Activated B cell treated with CpG ODN at 0.5 μM for 24 hours (primary cell): ENCODE measurements around the gene SERPINB11. TPM values are rescaled to one million over a fixed set of nuclear protein-coding genes. Genes with fewer than 3 reads are reported as not detected.

Experiments
- ATAC-seq: fragments of 200-7000 bp; cut with Tn5 transposase; one replicate; pipeline ENCODE4 v1.10.0; 2021; ENCODE audit warnings: low read depth, mild to moderate bottlenecking, moderate library complexity
- CTCF ChIA-PET: fragments of 350-600 bp; sonication (Branson Sonifier 250); formaldehyde crosslinking; loops from one replicate; lab custom pipeline; 2021; ENCODE audit warnings: antibody characterized with exemption; lab: Charles Lee
- POLR2A ChIA-PET: fragments of 350-600 bp; sonication (Branson Sonifier 250); formaldehyde crosslinking; loops from one replicate; lab custom pipeline; 2021; ENCODE audit warnings: antibody characterized with exemption; lab: Charles Lee
- DNase-seq: peaks from one replicate; pipeline ENCODE4 v3.0.0; 2022
- H3K27ac Mint-ChIP-seq: one replicate; pipeline ENCODE4 v1.8.0; 2020; ENCODE audit warnings: mixed read lengths
- H3K27me3 Mint-ChIP-seq: one replicate; pipeline ENCODE4 v1.8.0; 2021; ENCODE audit warnings: mixed read lengths
- H3K36me3 Mint-ChIP-seq: one replicate; pipeline ENCODE4 v1.8.0; 2021; ENCODE audit warnings: low read depth, mixed read lengths
- H3K4me1 Mint-ChIP-seq: one replicate; pipeline ENCODE4 v1.8.0; 2021; ENCODE audit warnings: mixed read lengths
- H3K4me3 Mint-ChIP-seq: one replicate; pipeline ENCODE4 v1.8.0; 2020; ENCODE audit warnings: mild to moderate bottlenecking, mixed read lengths
- H3K9me3 Mint-ChIP-seq: one replicate; pipeline ENCODE4 v1.8.0; 2020; ENCODE audit warnings: mixed read lengths
- CTCF ChIP-seq: fragments of 200-600 bp; IDR thresholded peaks from one replicate; pipeline ENCODE4 v1.8.0; 2022; ENCODE audit warnings: antibody characterized with exemption, mild to moderate bottlenecking
- intact Hi-C: fragments of 100-400 bp; cut with micrococcal nuclease; formaldehyde crosslinking; loops from one replicate; pipeline ENCODE4 v1.15.1; 2024
- total RNA-seq: library from RNA; stranded (reverse); gene quantifications from 2 replicates; pipeline ENCODE4 v1.2.3, GENCODE V29; 2022

SERPINB11 gene
- total RNA-seq, 1 donor from 2014 or later = not detected

GRCh38 chr18:63686871-63687270, 15.9 kb upstream of the SERPINB11 start:
- Mint-ChIP-seq H3K27me3 (peaks cover 8% of the 10 kb centered on the region), H3K9me3 (peaks cover 7% of the 10 kb centered on the region), H3K4me1 (no peaks in the 10 kb centered on the region), H3K4me3 (no peak overlapping the region), H3K27ac (no peak overlapping the region), H3K36me3 (no peaks in the 10 kb centered on the region)
- intact Hi-C loops = no loop called here
- POLR2A ChIA-PET = no interaction called here
- no peak for ATAC-seq
- no peak for TF ChIP-seq CTCF
- no peak for DNase-seq
- CTCF ChIA-PET = no interaction called here

- no peak for DNase-seq
- Mint-ChIP-seq H3K9me3 (peaks cover 9% of the 10 kb centered on the region), H3K4me1 (no peaks in the 10 kb centered on the region), H3K27ac (no peak overlapping the region), H3K36me3 (no peaks in the 10 kb centered on the region), H3K27me3 (peaks cover 4% of the 10 kb centered on the region), H3K4me3 (no peak overlapping the region)
- intact Hi-C loops = no loop called here
- TF ChIP-seq CTCF = no peak
- ChIA-PET CTCF (no interaction called here), POLR2A (no interaction called here)
- no peak for ATAC-seq
These were observed 13.7 kb upstream of the SERPINB11 start for GRCh38 chr18:63689064-63689463.

- no peaks in the 10 kb centered on the region for H3K27me3 Mint-ChIP-seq
- peaks cover 6% of the 10 kb centered on the region for H3K9me3 Mint-ChIP-seq
- ATAC-seq = no peak
- TF ChIP-seq CTCF = no peak
- H3K36me3 Mint-ChIP-seq = no peaks in the 10 kb centered on the region
- CTCF ChIA-PET = no interaction called here
- no peak overlapping the region for H3K27ac Mint-ChIP-seq
- intact Hi-C loops = no loop called here
- POLR2A ChIA-PET = no interaction called here
- H3K4me3 Mint-ChIP-seq = no peak overlapping the region
- no peak for DNase-seq
- H3K4me1 Mint-ChIP-seq = no peaks in the 10 kb centered on the region
These were observed 5.6 kb upstream of the SERPINB11 start for GRCh38 chr18:63697097-63697660.

GRCh38 chr18:63700501-63700900, 2.3 kb upstream of the SERPINB11 start:
- Mint-ChIP-seq H3K4me3 (no peak overlapping the region), H3K9me3 (no peaks in the 10 kb centered on the region), H3K27ac (no peak overlapping the region), H3K4me1 (no peaks in the 10 kb centered on the region), H3K27me3 (no peaks in the 10 kb centered on the region), H3K36me3 (no peaks in the 10 kb centered on the region)
- TF ChIP-seq CTCF = no peak
- DNase-seq = no peak
- intact Hi-C loops = no loop called here
- ATAC-seq = no peak
- ChIA-PET POLR2A (no interaction called here), CTCF (no interaction called here)

- TF ChIP-seq CTCF = no peak
- Mint-ChIP-seq H3K36me3 (no peaks in the 10 kb centered on the region), H3K4me1 (no peaks in the 10 kb centered on the region), H3K27ac (no peak overlapping the region), H3K4me3 (no peak overlapping the region), H3K27me3 (no peaks in the 10 kb centered on the region), H3K9me3 (no peaks in the 10 kb centered on the region)
- no peak for ATAC-seq
- CTCF ChIA-PET = no interaction called here
- intact Hi-C loops = no loop called here
- POLR2A ChIA-PET = no interaction called here
- DNase-seq = no peak
These were observed 808 bp upstream of the SERPINB11 start for GRCh38 chr18:63701952-63702351.
